ENCODE data around the gene IL7R. TPM values are rescaled to one million over a fixed set of nuclear protein-coding genes. Genes with fewer than 3 reads are reported as not detected.

The IL7R gene
- total RNA-seq, 4 donors from 2014 or later = 13.4 to 45.8 (median 23.7) TPM

- no peak for ATAC-seq (ENCODE audit: low FRiP score)
- TF ChIP-seq CTCF (IDR thresholded peaks at IDR 0.05) = no peak
- DNase-seq (ENCODE audit: low spot score) = no peak
These were observed 45.5 kb downstream of the IL7R start for GRCh38 chr5:35902046-35902672.

- DNase-seq (ENCODE audit: low spot score) (no peak), ATAC-seq (ENCODE audit: low FRiP score) (no peak)
- TF ChIP-seq CTCF (IDR thresholded peaks at IDR 0.05) = no peak
These were observed 47.0 kb downstream of the IL7R start for GRCh38 chr5:35903631-35904203.

GRCh38 chr5:35904443-35905132, 47.9 kb downstream of the IL7R start:
- DNase-seq (ENCODE audit: low spot score) (no peak), ATAC-seq (ENCODE audit: low FRiP score) (no peak)
- no peak for TF ChIP-seq CTCF (IDR thresholded peaks at IDR 0.05)

GRCh38 chr5:35908228-35908627, 51.5 kb downstream of the IL7R start:
- TF ChIP-seq CTCF (IDR thresholded peaks at IDR 0.05) = no peak
- ATAC-seq (ENCODE audit: low FRiP score) (no peak), DNase-seq (ENCODE audit: low spot score) (no peak)

- DNase-seq (ENCODE audit: low spot score) (no peak), ATAC-seq (ENCODE audit: low FRiP score) (no peak)
- TF ChIP-seq CTCF (IDR thresholded peaks at IDR 0.05) = no peak
These were observed 52.1 kb downstream of the IL7R start for GRCh38 chr5:35908814-35909213.

GRCh38 chr5:35919191-35919590, 62.5 kb downstream of the IL7R start:
- DNase-seq (ENCODE audit: low spot score) (no peak), ATAC-seq (ENCODE audit: low FRiP score) (no peak)
- no peak for TF ChIP-seq CTCF (IDR thresholded peaks at IDR 0.05)

GRCh38 chr5:35920890-35921289, 64.2 kb downstream of the IL7R start:
- ATAC-seq (ENCODE audit: low FRiP score) (no peak), DNase-seq (ENCODE audit: low spot score) (no peak)
- TF ChIP-seq CTCF (IDR thresholded peaks at IDR 0.05) = no peak

All from omental fat pad (tissue), 4 donors.